ENCODE data around the gene PAX8. TPM values are rescaled to one million over a fixed set of nuclear protein-coding genes. Genes with fewer than 3 reads are reported as not detected.

The PAX8 gene
- total and polyA plus RNA-seq, 10 of the 15 experiments (the other 5 are each of a cell fraction or from before 2014, with no cell fraction given) = 0.16 to 2.5 (median 0.97) TPM

- Histone ChIP-seq H3K4me1 (ENCODE audit: control insufficient read depth, insufficient read depth, low read length) (no peaks in the 10 kb centered on the region), H3K4me2 (ENCODE audit: control insufficient read depth, insufficient read depth) (no peak overlapping the region), H3K9me3 (replicated peaks; ENCODE audit: control insufficient read depth, insufficient read depth, low read length) (no peaks in the 10 kb centered on the region), H3K9ac (ENCODE audit: control insufficient read depth, insufficient read depth, low read length) (no peak overlapping the region), H3K79me2 (ENCODE audit: control insufficient read depth, insufficient read depth, low read length) (no peaks in the 10 kb centered on the region), H2AFZ (ENCODE audit: control insufficient read depth, low read depth, low read length) (no peak overlapping the region), H3K4me3 (no peak overlapping the region), H3K27me3 (replicated peaks in 1 of 2; ENCODE audit: control insufficient read depth in 2 of 2, insufficient read depth in 2 of 2, low read length in 1 of 2) (peaks cover 13 to 16% of the 10 kb centered on the region in 2 experiments), H3K36me3 (ENCODE audit: control insufficient read depth in 2 of 2, insufficient read depth in 2 of 2, low read length in 1 of 2) (no peaks in the 10 kb centered on the region), H4K20me1 (ENCODE audit: control insufficient read depth, insufficient read depth) (no peaks in the 10 kb centered on the region), H3K27ac (ENCODE audit: control insufficient read depth, insufficient read depth) (no peak overlapping the region)
- no peak for ATAC-seq
- FAIRE-seq = no peak
- ChIA-PET CTCF (no interaction called here), POLR2A (no interaction called here), SMC1A (ENCODE audit: uncharacterized antibody, unreplicated experiment) (no interaction called here), RAD21 (ENCODE audit: unreplicated experiment) (no interaction called here)
- no peak for DNase-seq (ENCODE audit: low read depth, low spot score)
- no peak for TF ChIP-seq IRF5 (IDR thresholded peaks at IDR 0.05; ENCODE audit: borderline replicate concordance)
- no peak for TF ChIP-seq TBL1XR1 (IDR thresholded peaks at IDR 0.05; ENCODE audit: low read depth, low read length)
- no peak for TF ChIP-seq ATF2 (IDR thresholded peaks at IDR 0.05; ENCODE audit: low read length)
- no peak for TF ChIP-seq SMAD1 (IDR thresholded peaks at IDR 0.05; ENCODE audit: low read depth, partially characterized antibody)
- TF ChIP-seq SMC3 (IDR thresholded peaks at IDR 0.05; ENCODE audit: borderline replicate concordance, low read length) = no peak
- TF ChIP-seq FOXK2 (IDR thresholded peaks at IDR 0.05) = no peak
- TF ChIP-seq STAT1 (conservative IDR thresholded peaks at IDR 0.05) = no peak
- no peak for TF ChIP-seq KAT2A (conservative IDR thresholded peaks at IDR 0.05; ENCODE audit: control insufficient read depth, low read depth, low read length)
- TF ChIP-seq BCL3 (IDR thresholded peaks at IDR 0.05; ENCODE audit: borderline replicate concordance, insufficient read depth, low read depth, low read length, poor library complexity, severe bottlenecking) = no peak
- TF ChIP-seq ZBED1 (IDR thresholded peaks at IDR 0.05; ENCODE audit: borderline replicate concordance) = no peak
- TF ChIP-seq NRF1 (conservative IDR thresholded peaks at IDR 0.05; ENCODE audit: low read depth, low read length) = no peak
- TF ChIP-seq MAX (IDR thresholded peaks at IDR 0.05; ENCODE audit: low read depth, low read length) = no peak
- intact Hi-C loops (cut with micrococcal nuclease; ENCODE audit: unreplicated experiment) = no loop called here
- BruUV-seq (replicated peaks) = no TSS peak
- in situ Hi-C loops (cut with MboI) = no loop called here
Measured at GRCh38 chr2:113274432-113274831, 4.3 kb downstream of the PAX8 start.

All from GM12878 (cell line).